TTC549 (cell line): Measurements from ENCODE around the gene ZNF19.

Experiments used
- FAIRE-seq: peaks from 2 replicates; lab custom pipeline; 2012; peaks lifted over from hg19 to GRCh38; lab: Jason Lieb, UNC

ZNF19 gene

DNA sequence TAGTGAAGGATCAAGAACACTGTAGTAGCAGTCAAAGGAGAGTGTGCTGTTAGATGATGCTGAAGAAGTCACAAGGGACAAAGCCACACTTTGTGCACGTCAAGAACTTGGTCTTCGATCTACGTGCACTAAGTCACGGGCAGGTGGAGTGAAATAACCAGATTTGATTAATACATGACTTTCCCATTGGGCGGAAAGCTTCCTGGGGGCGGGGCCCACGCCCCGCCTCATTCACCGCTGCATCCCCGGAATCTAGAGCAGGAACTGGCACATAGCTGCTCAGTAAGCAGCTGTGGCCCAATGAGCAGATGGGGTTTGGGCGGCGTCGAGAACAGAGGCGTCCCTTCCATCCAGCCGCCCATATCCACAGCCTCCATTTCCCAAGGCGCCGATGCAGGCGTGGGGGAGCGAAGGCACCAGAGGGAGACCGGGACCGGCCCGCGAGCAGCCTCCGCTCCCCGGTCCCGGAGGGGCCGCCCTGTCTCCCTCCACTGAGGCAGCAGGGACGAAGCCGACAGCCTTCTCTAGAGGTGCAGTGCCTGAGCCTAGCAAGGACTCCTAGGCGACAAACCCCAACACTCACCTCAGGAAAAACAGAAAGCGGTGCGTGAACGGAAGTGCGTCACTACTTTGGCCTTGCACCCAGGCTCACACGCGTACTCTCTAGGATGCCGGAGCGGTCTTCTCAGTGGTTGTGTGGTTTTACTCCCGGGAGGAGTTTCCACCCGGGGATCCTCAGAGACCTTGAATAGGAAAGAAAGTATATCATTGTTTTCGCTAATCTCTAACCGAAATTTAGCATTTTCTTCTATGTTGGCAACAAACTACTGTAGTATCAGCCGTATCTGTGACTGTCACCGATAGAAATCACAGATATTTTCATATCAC, 4.9 kb downstream of the ZNF19 start:
- FAIRE-seq, result peak; percentile 61

DNA sequence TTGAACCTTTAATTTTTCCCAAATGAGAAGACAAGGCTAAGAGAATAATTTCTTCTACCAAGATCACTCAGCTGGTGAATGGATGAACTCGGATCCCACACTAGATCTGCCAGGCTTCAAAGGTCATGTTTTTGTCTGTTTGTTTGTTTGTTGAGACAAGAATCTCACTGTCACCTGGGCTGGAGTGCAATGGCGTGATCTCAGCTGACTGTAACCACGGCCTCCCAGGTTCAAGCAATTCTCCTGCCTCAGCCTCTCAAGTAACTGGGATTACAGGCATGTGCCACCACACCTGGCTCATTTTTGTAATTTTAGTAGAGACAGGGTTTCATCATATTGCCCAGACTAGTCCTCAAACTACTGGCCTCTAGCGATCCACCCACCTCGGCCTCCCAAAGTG, 6.6 kb downstream of the ZNF19 start:
- FAIRE-seq, result no peak

DNA sequence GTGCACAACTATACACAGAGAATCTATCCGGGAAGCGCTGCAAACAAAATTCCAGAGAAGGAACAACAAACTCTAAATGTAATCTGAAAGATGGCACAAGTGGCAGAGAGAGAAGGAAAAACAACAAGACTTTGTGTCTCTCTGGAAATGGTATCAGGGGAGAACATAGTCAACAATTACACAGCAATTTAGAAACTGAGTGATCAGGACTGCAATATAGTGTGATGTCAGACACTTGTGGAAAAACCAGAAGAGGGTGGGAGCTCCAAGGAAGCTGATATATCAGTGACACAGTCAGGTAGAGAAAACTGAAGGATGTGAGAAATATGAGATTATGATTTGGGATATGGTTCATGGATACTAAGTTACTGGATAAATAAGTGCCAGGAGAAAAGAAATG, 8.2 kb downstream of the ZNF19 start:
- FAIRE-seq, result no peak

GRCh38 chr16:71479420-71479819, 9.7 kb downstream of the ZNF19 start:
- peak; percentile 72 for FAIRE-seq

DNA sequence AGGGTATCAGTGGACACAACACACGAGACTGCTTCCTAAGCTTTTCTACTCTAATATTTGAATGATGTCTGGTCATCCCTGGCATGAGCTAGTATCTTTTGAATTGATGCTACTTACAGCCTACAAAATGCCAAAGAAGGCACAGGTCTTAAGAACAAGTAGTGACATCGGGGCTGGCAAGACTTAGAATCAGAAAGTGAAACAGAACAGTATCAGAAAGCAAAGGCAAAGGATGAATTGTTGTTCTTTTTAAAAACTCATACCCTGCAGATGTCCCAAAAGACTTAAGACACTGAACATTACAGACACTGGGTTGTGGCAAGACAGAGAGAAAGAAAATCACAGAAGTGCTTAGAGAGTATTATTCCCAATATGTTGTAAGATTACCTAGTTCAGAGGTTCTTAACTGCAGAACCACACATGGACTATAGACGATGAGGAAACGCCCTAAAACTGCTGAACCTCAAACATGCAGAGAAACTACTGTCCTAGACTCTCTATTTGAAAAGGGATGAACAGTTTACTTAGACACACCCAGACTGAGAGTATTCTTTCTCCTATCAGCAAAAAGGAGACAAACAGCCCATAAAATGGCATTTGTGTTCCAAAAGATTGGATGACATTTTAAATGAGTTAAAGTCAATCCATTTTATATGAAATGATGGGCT, 12.5 kb downstream of the ZNF19 start:
- FAIRE-seq, result no peak

GRCh38 chr16:71474864-71475263, 14.3 kb downstream of the ZNF19 start:
- no peak for FAIRE-seq

DNA sequence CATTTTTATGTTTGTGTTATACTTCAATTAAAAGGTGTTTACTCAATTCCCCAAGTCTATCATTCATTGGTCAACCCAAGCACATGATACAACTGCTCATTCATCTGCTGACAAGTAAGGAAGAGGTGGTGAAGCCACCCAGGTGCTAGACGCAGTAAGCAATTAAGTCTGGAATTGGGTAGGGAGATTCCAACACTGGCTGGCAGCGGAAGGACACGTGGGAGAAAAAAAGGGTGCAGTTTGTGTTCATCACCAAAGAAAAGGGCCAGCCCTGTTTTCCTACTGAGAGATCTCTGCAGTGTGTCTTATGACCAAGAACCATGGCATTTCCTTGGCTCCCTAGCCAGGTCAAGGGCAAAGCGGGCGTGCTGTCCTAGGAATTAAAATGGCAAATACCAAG, 15.2 kb downstream of the ZNF19 start:
- no peak for FAIRE-seq

DNA sequence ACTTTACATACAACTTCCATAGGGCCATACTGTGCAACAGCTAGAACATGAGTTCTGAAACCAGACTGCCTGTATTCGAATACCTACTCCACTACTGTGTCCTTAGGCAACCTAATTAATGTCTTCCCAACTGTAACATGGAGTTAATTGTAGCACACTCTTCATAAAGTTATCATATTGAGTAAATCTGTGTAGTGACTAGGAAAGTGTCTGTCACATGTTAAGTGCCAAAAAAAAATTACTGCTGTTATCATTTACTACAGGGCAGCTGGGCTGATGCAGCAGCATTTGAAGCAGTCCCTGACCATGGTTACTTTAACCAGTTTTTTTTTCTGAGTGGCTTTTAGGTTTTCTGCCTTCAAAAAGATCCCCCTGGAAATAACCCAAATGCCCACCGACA, 16.2 kb downstream of the ZNF19 start:
- FAIRE-seq, result no peak

GRCh38 chr16:71472051-71472450, 17.1 kb downstream of the ZNF19 start:
- no peak for FAIRE-seq

DNA sequence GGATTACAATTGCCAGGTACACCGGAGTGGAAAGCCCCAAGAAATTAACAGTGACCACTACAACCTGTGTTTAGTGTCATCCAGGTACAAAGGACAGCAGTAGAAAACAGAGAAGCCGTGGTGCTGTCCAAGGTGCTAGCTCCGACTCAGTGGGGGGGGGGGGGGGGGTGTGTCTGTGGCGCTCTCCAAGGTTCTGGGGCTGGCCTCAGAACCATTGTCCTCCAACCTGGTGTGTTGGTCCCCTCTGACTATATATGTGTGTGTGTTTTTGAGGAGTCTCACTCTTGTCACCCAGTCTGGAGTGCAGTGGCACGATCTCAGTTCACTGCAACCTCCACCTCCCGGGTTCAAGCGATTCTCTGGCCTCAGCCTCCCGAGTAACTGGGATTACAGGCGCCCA, 21.3 kb downstream of the ZNF19 start:
- no peak for FAIRE-seq

- no peak for FAIRE-seq
These were observed 24.9 kb downstream of the ZNF19 start for GRCh38 chr16:71464231-71464630.

GRCh38 chr16:71461686-71462648, 27.2 kb downstream of the ZNF19 start, which contains the start of gene ZNF23:
Gene ZNF23, minus strand, starts transcription at chr16:71462247. Its CDS starts 5,451 bp downstream, at chr16:71456796.
- no peak for FAIRE-seq

DNA sequence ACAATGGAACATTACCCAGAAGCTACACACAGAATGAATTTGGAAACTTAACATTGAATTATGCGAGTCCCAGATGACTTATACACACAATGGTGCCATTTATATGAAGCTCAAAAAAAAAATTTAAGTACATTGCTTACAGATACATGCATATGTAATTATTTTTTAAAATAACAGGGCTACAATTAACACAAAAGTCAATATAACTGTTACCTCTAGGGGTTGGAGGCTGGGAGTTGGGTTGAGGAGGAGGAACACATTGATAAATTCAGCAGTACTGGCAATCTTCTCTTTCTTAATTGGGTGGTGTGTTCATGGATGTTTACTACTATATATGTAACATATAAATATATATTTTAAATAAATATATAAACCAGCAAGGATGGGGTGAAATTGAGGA, 28.2 kb downstream of the ZNF19 start:
- FAIRE-seq, result no peak

DNA sequence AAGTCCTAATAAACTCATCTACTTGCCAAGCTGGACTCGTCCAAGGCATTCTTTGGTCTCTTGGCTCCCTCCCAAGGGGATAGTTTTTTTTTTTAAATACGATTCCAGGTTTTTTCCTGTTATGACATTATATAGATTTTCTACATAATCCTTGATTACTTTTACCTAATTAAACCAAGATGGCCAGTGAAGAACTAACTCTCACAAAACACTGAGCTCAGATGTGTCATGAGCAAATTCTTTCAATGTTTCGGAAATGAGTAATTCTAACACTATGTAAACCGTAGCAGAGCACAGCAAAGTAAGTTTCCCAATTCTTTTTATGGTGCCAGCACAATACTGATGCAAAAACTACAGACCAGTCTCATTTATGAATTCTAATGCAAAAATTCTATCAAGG, 28.9 kb downstream of the ZNF19 start:
- no peak for FAIRE-seq

DNA sequence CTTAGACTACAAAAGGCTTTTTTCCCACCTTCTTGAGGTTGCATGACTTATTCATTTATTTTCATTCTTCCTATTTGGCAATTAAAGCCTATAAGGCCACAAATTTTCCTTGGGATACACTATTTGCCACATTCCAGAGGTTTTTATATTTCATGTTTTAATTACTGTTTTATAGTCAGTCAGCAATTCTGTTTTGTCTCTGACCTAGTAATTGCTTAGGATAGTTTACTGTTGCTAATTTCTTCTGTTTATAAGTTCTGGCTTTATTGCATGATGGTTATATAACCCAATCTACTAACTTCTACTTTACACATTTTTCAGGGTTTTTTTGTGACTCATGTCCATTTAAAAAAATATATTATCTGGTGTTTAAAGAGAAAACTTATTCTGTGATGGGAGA, 29.6 kb downstream of the ZNF19 start:
- no peak for FAIRE-seq

DNA sequence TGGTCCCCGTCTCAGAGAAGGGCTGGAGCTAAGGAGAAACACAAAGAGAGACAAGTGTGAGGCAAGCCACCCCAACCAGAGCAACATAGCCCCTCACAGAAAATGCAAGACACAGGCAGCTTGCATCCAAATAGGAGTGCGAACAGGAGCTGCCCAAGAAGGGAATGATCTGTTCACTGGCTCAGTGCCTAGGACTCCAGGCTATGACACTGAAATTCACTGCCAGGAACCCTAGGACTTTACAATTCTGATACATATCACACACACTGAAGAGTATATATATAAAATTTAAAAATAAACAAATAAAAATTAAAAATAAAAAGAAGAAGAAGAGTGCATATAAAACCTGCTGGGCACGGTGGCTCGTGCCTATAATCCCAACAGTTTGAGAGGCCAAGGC, 32.3 kb downstream of the ZNF19 start:
- no peak for FAIRE-seq

DNA sequence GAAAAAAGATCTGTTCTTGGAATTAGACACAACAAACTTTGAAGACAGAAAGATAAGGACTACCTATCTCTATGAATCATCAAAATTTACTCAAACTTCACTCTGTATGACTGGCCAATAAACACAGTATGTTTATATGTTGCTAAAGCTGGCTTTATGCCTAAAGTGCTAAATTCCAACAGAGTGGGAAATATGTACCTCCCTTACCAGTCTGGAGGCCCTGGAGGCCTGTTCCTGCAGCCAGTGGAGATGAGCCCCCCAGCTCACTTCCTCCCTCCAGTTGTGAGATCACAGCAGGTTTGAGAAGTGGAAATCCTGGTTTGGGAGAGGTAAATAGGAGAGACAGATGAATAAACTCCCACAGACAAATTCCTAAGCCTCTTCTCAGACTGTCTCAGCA, 36.1 kb downstream of the ZNF19 start:
- FAIRE-seq, result no peak

DNA sequence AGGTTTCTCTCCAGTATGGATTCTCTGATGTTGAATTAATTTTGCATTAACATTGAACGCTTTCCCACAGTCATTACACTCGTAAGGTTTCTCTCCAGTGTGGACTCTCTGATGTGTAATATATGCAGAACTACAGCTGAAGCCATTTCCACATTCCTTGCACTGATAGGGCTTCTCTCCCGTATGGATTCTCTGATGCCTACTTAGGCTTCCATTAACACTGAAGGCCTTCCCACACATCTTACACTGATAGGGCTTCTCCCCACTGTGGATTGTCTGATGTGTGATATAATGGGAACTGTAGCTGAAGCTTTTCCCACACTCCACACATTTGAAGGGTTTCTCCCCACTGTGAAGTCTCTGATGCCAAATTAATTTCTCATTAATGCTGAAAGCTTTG, 40.1 kb downstream of the ZNF19 start:
- no peak for FAIRE-seq

DNA sequence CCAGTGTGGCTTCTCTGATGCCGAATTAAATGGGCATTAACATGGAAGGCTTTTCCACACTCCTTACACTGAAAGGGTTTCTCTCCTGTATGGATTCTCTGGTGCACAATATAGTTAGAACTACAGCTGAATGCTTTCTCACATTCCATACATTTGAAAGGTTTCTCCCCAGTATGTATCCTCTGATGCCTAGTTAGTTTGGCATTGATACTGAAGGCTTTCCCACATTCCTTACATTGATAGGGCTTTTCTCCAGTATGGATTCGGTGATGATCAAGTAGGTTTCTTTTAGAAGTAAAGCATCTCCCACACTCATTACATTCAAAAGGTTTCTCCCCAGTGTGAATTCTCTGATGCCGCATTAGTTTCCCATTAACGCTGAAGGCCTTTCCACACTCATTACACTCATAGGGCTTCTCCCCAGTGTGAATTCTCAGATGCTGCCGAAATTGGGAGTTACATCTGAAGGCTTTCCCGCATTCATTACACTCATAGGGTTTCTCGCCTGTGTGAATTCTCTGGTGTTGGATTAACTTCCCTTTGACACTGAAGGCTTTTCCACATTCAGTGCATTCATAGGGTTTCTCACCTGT, 40.8 kb downstream of the ZNF19 start:
- FAIRE-seq, result no peak

GRCh38 chr16:71443714-71444113, 45.4 kb downstream of the ZNF19 start:
- no peak for FAIRE-seq

GRCh38 chr16:71442051-71442440, 47.1 kb downstream of the ZNF19 start, which contains the start of gene TLE7:
Gene TLE7, minus strand, starts transcription at chr16:71442054. Its CDS starts 8,730 bp downstream, at chr16:71433324.
- no peak for FAIRE-seq
